ENCODE data around the gene GCKR.

GCKR gene

GRCh38 chr2:27572998-27573429 lies 76.4 kb downstream of the GCKR start:
- peak in 1 of 2 donors; percentile 28 for DNase-seq

Measured in CD4-positive, alpha-beta T cell treated with Interferon alpha-2 for 1 hour (primary cell).